T47D (cell line): Measurements from ENCODE around the gene XBP1.
"Not testable (repeated sequence)": the region's sequence is repeated elsewhere in the genome, so short reads cannot be mapped to it uniquely, and the experiment has no call there.

Experiments used
- DNase-seq, 2 experiments: peaks; one replicate each; pipeline versions ENCODE4 v3.0.0 to v3.0.0-alpha.2; 2011 to 2012; ENCODE audit warnings: low read depth in 1 of 2, low spot score in 1 of 2
- JUND ChIP-seq: IDR thresholded peaks from 2 replicates; pipeline ENCODE4 v1.6.1; 2012; ENCODE audit warnings: low read depth
- in situ Hi-C: cut with HindIII; loops from 2 replicates; pipeline ENCODE4 v1.10.0; 2016; ENCODE audit warnings: low sequenced_read_pairs, low pct_unique_long_range_greater_than_20kb

The XBP1 gene

GRCh38 chr22:28800308-28801041 is at the start of gene XBP1:
Gene XBP1 (minus strand): TSS chr22:28800569.
- no peak for TF ChIP-seq JUND
- DNase-seq = peak; percentile 88 to 96
- in situ Hi-C loops = no loop called here

- no peak for TF ChIP-seq JUND
- in situ Hi-C loops = no loop called here
- DNase-seq = no peak
These were observed 46.6 kb upstream of the XBP1 start for GRCh38 chr22:28846994-28847393.

- in situ Hi-C loops = not testable (repeated sequence)
These were observed 43.9 kb upstream of the XBP1 start for GRCh38 chr22:28844277-28844676.

GRCh38 chr22:28843633-28844032 is 43.3 kb upstream of the XBP1 start:
- TF ChIP-seq JUND = no peak
- DNase-seq = no peak
- in situ Hi-C loops = no loop called here

More at GRCh38 chr22:28844277-28844676, 43.9 kb upstream of the XBP1 start:
- DNase-seq = not testable (repeated sequence)

GRCh38 chr22:28841111-28841510 is 40.7 kb upstream of the XBP1 start:
- in situ Hi-C loops = no loop called here
- TF ChIP-seq JUND = no peak
- DNase-seq = no peak

- DNase-seq = no peak
- TF ChIP-seq JUND = no peak
- in situ Hi-C loops = no loop called here
These were observed 38.6 kb upstream of the XBP1 start for GRCh38 chr22:28838971-28839370.

GRCh38 chr22:28837640-28838039 is 37.3 kb upstream of the XBP1 start:
- no peak for TF ChIP-seq JUND
- DNase-seq = no peak
- in situ Hi-C loops = no loop called here

GRCh38 chr22:28835630-28836189 is 35.3 kb upstream of the XBP1 start:
- in situ Hi-C loops = no loop called here
- no peak for DNase-seq
- no peak for TF ChIP-seq JUND

- no peak for TF ChIP-seq JUND
- in situ Hi-C loops = no loop called here
- no peak for DNase-seq
These were observed 33.0 kb upstream of the XBP1 start for GRCh38 chr22:28833276-28833923.

GRCh38 chr22:28832731-28833130 is 32.4 kb upstream of the XBP1 start:
- in situ Hi-C loops = no loop called here
- DNase-seq = no peak
- TF ChIP-seq JUND = no peak

- in situ Hi-C loops = no loop called here
- no peak for TF ChIP-seq JUND
- no peak for DNase-seq
These were observed 31.0 kb upstream of the XBP1 start for GRCh38 chr22:28831140-28832072.

- TF ChIP-seq JUND = no peak
- DNase-seq = no peak
- in situ Hi-C loops = no loop called here
These were observed 30.1 kb upstream of the XBP1 start for GRCh38 chr22:28830441-28830840.
